H1 (cell line): ENCODE measurements around the gene TCF7L1. TPM values are rescaled to one million over a fixed set of nuclear protein-coding genes. Genes with fewer than 3 reads are reported as not detected.

Experiments used
- ASH2L ChIP-seq: fragments of 200-600, 300-600 bp; sonication (generic); IDR thresholded peaks from one replicate; pipeline ENCODE4 v1.7.1; 2017; ENCODE audit warnings: low read length
- CHD2 ChIP-seq: IDR thresholded peaks from 2 replicates; pipeline ENCODE4 v1.6.1; 2012; ENCODE audit warnings: low read length, improper control_type of control experiment
- NRF1 ChIP-seq: IDR thresholded peaks from 2 replicates; pipeline ENCODE4 v1.6.1; 2011; ENCODE audit warnings: mild to moderate bottlenecking, low read depth, low read length, improper control_type of control experiment
- PHF8 ChIP-seq: fragments of 200-600 bp; sonication (generic); conservative IDR thresholded peaks from 2 replicates; pipeline ENCODE4 v1.7.1; 2012; ENCODE audit warnings: low read depth, mild to moderate bottlenecking, inconsistent platforms, low read length, moderate library complexity
- POLR2AphosphoS5 ChIP-seq: IDR thresholded peaks from 2 replicates; pipeline ENCODE4 v1.6.1; 2011; ENCODE audit warnings: low read depth, low read length
- RAD21 ChIP-seq, 2 experiments: IDR thresholded peaks in 1 of 2; conservative IDR thresholded peaks in 1 of 2; 2 replicates each; pipeline ENCODE4 v1.6.1; 2011; ENCODE audit warnings: low read depth in 2 of 2, low read length in 2 of 2, improper control_type of control experiment in 1 of 2, inconsistent platforms in 1 of 2, mild to moderate bottlenecking in 1 of 2, moderate library complexity in 1 of 2
- SIRT6 ChIP-seq: IDR thresholded peaks from one replicate; pipeline ENCODE4 v1.7.1; 2012; ENCODE audit warnings: low read length, inconsistent platforms
- SRF ChIP-seq: IDR thresholded peaks from 2 replicates; pipeline ENCODE4 v1.6.1; 2011; ENCODE audit warnings: mild to moderate bottlenecking, low read depth, low read length, moderate library complexity
- TAF1 ChIP-seq: IDR thresholded peaks from 2 replicates; pipeline ENCODE4 v1.6.1; 2011; ENCODE audit warnings: mild to moderate bottlenecking, low read depth, low read length
- TEAD4 ChIP-seq: IDR thresholded peaks from 2 replicates; pipeline ENCODE4 v1.6.1; 2012; ENCODE audit warnings: low read depth, low read length, inconsistent platforms, mixed read lengths
- polyA plus RNA-seq, 7 experiments: library from polyadenylated mRNA; depleted of rRNA in 3 of 7; stranded (reverse) in 5 of 7; unstranded in 2 of 7; fragments of >200 nt in 5 of 7; fragments of 200-250 nt in 2 of 7; gene quantifications; 1 replicate in 5 of 7; 2 replicates in 1 of 7; 4 replicates in 1 of 7; pipeline versions ENCODE4 v1.2.1 to v1.2.3, GENCODE V29; 2011 to 2013; ENCODE audit warnings: missing spikeins in 2 of 7, mixed read lengths in 2 of 7
- total RNA-seq: library from RNA; stranded (reverse); fragmentation: NEBNext Ultra II Directional; extraction: Animal tissue kit (Norgen Biotek cat#: 25700); gene quantifications from 2 replicates; pipeline ENCODE4 v1.2.1, GENCODE V29; 2021
- TF ChIP-seq, protein P1 (sequence below), 3 experiments: IDR thresholded peaks; 1 replicate in 2 of 3; 2 replicates in 1 of 3; pipeline versions ENCODE4 v1.5.1 to v1.6.1; 2011; ENCODE audit warnings: low read length in 3 of 3, mild to moderate bottlenecking in 3 of 3, inconsistent platforms in 2 of 3, low read depth in 1 of 3, moderate library complexity in 1 of 3; ENCODE audit not compliant: insufficient read depth in 1 of 3; ENCODE audit errors: control extremely low read depth in 1 of 3
- TF ChIP-seq, protein P2 (sequence below): IDR thresholded peaks from 2 replicates; pipeline ENCODE4 v1.6.1; 2012; ENCODE audit warnings: inconsistent platforms

The TCF7L1 gene
- total and polyA plus RNA-seq, 2 of the 8 experiments (the other 6 are each of a cell fraction or from before 2014, with no cell fraction given), result 27.5 to 108 TPM

DNA sequence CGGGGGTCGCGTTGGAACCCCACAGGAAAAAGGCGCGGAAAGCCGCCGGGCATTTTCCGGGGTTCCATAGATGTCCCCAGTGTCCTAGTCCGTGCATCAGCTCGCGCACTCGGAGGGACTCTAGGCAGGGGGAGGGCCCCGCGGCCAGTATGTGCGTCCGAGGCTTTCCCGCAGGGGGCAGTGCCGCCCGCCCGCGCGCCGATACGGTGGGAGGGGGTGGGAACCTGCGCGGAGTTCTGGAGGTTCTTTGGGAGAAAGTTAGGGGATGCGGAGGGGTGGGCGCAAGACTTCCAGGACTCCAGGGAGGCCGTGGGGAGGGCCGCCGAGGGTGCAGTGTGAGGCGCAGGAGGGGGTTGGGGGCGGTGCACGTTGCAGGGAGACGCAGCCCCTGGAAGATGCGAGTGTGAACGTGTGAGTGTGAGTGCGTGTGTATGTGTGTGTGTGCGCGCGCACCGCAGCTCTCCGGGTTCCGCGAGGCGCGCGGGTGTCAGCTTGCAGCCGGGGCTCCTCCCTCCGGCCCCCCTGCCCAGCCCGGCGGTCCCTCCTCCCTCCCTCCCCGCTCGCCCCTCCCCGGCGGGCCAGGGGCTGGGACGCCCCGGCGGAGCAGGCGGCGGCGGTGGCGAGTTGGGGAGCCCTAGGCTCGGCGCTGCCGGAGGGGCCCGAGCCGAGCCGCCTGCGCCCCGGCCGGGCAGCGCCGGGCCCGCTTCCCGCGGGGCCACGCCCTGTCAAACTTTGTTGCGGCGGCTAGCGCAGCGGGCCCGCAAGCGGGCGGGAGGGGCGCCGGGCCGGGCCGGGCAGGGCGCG, at the start of gene TCF7L1 (continued):
- TF ChIP-seq, protein P1, sequence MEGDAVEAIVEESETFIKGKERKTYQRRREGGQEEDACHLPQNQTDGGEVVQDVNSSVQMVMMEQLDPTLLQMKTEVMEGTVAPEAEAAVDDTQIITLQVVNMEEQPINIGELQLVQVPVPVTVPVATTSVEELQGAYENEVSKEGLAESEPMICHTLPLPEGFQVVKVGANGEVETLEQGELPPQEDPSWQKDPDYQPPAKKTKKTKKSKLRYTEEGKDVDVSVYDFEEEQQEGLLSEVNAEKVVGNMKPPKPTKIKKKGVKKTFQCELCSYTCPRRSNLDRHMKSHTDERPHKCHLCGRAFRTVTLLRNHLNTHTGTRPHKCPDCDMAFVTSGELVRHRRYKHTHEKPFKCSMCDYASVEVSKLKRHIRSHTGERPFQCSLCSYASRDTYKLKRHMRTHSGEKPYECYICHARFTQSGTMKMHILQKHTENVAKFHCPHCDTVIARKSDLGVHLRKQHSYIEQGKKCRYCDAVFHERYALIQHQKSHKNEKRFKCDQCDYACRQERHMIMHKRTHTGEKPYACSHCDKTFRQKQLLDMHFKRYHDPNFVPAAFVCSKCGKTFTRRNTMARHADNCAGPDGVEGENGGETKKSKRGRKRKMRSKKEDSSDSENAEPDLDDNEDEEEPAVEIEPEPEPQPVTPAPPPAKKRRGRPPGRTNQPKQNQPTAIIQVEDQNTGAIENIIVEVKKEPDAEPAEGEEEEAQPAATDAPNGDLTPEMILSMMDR (IDR thresholded peaks at IDR 0.05; ENCODE audit: control extremely low read depth in 1 of 3, insufficient read depth in 1 of 3, low read depth in 1 of 3, low read length in 3 of 3), result peak; percentile 81 to 84 (median 84)
- TF ChIP-seq SRF (no peak), NRF1 (no peak), POLR2AphosphoS5 (peak; percentile 90), SIRT6 (no peak), TEAD4 (peak; percentile 75), TAF1 (peak; percentile 24; the same call in 1 of the 2 replicates), RAD21 (IDR thresholded peaks at IDR 0.05 in 1 of 2, conservative IDR thresholded peaks at IDR 0.05 in 1 of 2; ENCODE audit: low read depth in 2 of 2, low read length in 2 of 2) (peak; percentile 83 to 90), PHF8 (peak; percentile 46; the same call in 1 of the 2 replicates), CHD2 (peak; percentile 39; the same call in 1 of the 2 replicates), ASH2L (peak; percentile 65)
- TF ChIP-seq, protein P2, sequence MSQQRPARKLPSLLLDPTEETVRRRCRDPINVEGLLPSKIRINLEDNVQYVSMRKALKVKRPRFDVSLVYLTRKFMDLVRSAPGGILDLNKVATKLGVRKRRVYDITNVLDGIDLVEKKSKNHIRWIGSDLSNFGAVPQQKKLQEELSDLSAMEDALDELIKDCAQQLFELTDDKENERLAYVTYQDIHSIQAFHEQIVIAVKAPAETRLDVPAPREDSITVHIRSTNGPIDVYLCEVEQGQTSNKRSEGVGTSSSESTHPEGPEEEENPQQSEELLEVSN, result 0 out of 2 replicates have a peak, but pooled peaks have one; percentile 5
